RPMI7951 (cell line): ENCODE data around the gene PCBP3. TPM values are rescaled to one million over a fixed set of nuclear protein-coding genes. Genes with fewer than 3 reads are reported as not detected.
A peak's percentile ranks its signal among the peaks of the same experiment; 100 is the strongest.

Experiments
- DNase-seq: peaks from one replicate; pipeline ENCODE4 v3.0.0-alpha.2; 2012; ENCODE audit warnings: low read depth
- total RNA-seq: library from RNA; depleted of rRNA; stranded (reverse); fragments of >200 nt; shearing (Covaris generic); gene quantifications from 2 replicates; pipeline ENCODE4 v1.2.3, GENCODE V29; 2014

Gene PCBP3
- total RNA-seq, 1 experiment from 2014 or later = 4.0 TPM

DNA sequence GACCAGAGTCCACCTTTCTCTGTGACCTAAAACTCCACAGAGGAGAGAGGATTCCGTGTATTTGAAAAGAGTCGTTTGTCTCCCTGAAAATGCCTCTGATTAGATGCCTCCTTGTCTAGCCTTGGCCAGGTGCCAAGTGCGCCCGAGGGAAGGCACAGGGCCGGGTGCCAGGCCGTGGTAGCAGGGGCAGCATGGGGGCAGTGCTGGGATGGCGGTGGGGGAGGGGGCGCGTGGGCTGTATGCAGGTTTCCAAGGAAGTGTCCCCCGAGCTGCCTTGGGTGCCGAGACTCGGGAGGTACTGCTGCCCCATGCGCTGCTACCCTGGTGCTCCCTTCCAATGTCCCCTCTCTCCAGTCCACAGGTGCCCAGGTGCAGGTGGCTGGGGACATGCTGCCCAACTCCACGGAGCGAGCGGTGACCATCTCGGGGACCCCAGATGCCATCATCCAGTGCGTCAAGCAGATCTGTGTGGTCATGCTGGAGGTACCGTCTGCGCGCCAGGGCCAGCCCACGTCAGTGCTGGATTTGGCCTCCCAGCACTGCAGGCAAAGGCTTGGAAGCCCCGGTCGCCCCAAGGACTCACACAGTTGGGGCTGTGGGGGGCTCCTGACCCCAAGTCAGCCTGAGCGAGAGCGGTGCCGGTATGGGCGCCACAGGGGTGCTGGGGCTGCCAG lies 267.2 kb downstream of the PCBP3 start:
- no peak for DNase-seq

- DNase-seq = no peak
Measured at GRCh38 chr21:45911806-45912325, 268.3 kb downstream of the PCBP3 start.

- no peak for DNase-seq
Measured at GRCh38 chr21:45912611-45913417, 269.3 kb downstream of the PCBP3 start.

GRCh38 chr21:45913418-45913765 lies 269.9 kb downstream of the PCBP3 start:
- no peak for DNase-seq

DNA sequence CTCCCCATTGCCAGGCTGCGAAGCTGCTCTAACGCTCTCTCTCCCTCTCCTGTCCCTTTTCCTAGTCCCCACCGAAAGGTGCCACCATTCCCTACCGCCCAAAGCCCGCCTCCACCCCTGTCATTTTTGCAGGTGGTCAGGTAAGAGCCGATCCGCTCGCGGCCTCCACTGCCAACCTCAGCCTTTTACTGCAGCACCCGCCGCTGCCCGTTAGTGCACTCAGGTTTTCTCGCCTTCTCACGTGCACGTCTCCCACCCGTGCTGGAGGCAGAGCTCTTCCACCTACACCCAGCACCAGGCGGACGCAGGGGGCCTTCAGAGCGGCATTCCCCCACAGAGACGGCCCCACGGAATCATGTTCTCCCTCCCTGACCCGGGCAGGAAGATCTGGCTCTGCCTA lies 270.4 kb downstream of the PCBP3 start:
- no peak for DNase-seq

GRCh38 chr21:45914321-45914845 lies 270.9 kb downstream of the PCBP3 start:
- DNase-seq = no peak

- DNase-seq = no peak
Measured at GRCh38 chr21:45916011-45916840, 272.7 kb downstream of the PCBP3 start.

- DNase-seq = no peak
Measured at GRCh38 chr21:45917241-45917640, 273.7 kb downstream of the PCBP3 start.

GRCh38 chr21:45918011-45918410 lies 274.5 kb downstream of the PCBP3 start:
- DNase-seq = no peak

GRCh38 chr21:45918835-45919447 lies 275.4 kb downstream of the PCBP3 start:
- no peak for DNase-seq

- no peak for DNase-seq
Measured at GRCh38 chr21:45919593-45919992, 276.1 kb downstream of the PCBP3 start.

DNA sequence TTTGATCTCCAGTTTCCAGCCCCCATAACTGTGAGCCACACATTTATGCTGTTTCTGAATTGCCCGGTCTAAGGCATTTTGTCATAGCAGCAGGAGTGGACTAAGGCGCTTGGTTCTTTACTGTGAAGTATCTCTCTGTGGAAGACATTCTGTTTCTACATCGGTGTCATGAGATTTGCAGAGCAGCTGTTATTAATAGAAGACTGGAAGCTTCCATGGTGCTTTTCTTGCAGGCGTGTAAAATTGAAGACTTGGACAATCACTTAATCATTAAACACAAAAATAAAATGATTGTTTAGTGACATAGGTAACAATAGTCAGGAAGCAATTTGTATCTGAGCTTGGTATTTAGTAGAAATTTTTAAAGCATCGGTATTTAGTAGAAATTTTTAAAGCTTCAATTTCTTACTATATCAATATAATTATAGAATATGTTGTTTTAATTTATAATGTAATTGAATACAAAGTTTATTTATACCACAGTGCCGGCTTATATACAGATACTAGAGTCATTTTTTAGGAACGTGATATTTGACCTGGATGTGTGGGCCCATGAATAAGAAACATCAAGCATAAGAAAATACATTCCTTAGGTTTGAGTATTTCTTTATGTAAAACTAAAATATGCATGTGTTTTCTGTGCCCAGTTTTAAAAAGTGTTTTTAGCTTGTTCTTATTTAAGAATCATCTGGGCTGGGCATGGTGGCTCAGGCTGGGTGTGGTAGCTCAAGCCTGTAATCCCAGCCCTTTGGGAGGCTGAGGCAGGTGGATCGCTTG lies 277.5 kb downstream of the PCBP3 start:
- no peak for DNase-seq

DNA sequence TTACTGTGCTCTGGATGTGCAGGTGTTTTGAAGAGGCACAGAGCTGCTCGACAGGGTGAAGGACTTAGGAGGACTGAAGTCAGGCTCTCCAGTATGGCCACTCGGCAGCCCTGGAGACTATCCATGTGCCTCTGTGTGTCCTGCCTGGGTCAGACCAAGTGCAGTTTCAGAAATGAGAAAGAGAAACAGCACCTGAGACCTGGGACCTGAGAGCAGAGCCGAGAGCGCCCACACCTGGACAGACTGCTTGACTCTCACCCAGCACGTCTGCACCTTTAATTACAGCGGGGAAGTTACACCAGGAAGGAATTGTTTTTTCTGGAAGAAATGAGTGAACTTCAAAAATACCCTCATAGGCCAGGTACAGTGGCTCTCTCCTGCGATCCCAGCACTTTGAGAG lies 278.4 kb downstream of the PCBP3 start:
- no peak for DNase-seq

- DNase-seq = no peak
Measured at GRCh38 chr21:45922648-45923047, 279.1 kb downstream of the PCBP3 start.

GRCh38 chr21:45923146-45923545 lies 279.6 kb downstream of the PCBP3 start:
- peak; percentile 50 for DNase-seq

DNA sequence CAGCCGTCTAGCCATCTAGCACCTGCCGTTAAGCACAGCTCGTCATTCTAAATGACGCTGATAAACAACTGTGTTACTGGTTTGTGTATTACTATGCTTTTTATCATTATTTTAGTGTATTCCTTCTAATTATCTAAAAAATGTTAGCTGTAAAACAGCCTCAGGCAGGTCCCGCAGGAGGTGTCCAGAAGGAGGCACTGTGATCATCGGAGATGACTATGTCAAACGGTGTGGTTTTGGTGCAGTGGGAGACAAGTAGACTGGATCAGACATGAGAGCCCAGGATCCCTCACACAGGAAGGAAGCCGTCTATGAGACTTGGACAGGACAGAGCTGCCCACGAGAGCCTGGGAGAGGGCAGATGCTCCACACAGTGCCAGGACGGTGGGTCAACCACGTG lies 282.8 kb downstream of the PCBP3 start:
- peak; percentile 37 for DNase-seq

DNA sequence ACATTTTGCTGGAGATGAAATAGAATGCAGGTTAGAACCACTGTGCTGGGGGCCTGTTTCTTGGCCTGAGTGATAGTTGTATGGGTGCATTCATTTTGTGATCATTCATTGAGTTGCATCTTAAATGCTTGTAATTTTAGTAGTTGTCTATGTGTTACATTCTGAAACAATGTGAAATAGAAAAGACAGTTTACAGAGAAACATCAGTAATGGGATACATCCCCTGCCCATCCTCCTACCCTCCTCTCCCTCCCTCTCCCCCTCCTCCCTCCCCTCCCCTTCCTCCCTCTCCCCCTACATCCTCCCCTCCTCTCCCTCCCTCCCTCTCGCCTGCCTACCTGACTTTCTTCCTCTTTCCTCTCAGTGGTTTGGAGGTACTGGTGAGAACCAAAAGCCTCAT lies 283.5 kb downstream of the PCBP3 start:
- no peak for DNase-seq

- no peak for DNase-seq
Measured at GRCh38 chr21:45927851-45928850, 284.6 kb downstream of the PCBP3 start.

- DNase-seq = no peak
Measured at GRCh38 chr21:45929449-45929848, 285.9 kb downstream of the PCBP3 start.
